ENCODE measurements around the gene HTR3B.
A peak's percentile ranks its signal among the peaks of the same experiment; 100 is the strongest.

HTR3B gene

DNA sequence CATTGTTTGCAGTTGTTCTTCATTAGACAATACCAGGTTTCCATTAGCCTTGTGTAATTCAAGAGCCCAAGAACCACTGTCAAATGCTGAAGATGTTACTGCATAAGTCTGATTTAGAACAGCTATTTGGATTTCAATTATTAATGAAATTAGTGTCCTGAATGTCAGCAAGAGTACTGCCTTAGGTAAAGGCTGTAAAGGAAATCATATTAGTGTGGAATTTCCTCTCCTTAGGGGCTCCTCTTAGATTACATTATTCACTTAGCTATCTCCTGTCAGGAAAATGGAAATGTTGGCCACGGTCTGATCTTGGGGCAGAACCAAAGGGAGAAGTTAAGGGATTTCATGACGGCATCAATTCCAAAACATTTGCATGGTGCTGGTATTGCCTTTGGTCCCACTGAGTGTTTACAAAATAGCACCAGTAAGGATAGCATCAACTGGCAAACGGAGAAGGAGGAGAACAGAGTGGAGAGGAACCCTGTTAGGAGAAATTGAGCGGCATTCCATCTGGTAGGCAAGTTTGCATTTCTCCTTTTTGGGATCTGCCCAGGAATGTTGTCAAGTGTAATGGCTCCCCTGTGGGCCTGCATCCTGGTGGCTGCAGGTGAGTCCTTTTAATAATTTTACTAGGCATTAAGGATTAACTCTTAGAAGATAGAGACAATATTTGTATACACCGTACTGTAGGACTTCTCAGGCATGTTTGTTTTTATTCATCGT is at the start of gene HTR3B:
Gene HTR3B (plus strand): TSS at position 418 of the 723 bp plus-strand sequence. CDS start 138 bp downstream, at position 556.
- H3K4me3 ChIP-seq (ENCODE audit: control insufficient read depth, low read depth, low read length) = no peak within 1 kb of the TSS
- TF ChIP-seq CTCF (conservative IDR thresholded peaks at IDR 0.05; ENCODE audit: control insufficient read depth, insufficient read depth, low read depth, low read length) = no peak
- DNase-seq (ENCODE audit: low read depth) = no peak

GRCh38 chr11:113855803-113856202 is 48.8 kb upstream of the HTR3B start:
- no peak for DNase-seq (ENCODE audit: low read depth)
- H3K4me3 ChIP-seq (ENCODE audit: control insufficient read depth, low read depth, low read length) = no peak overlapping the region
- TF ChIP-seq CTCF (conservative IDR thresholded peaks at IDR 0.05; ENCODE audit: control insufficient read depth, insufficient read depth, low read depth, low read length) = no peak

- no peak for TF ChIP-seq CTCF (conservative IDR thresholded peaks at IDR 0.05; ENCODE audit: control insufficient read depth, insufficient read depth, low read depth, low read length)
- no peak for DNase-seq (ENCODE audit: low read depth)
- no peak overlapping the region for H3K4me3 ChIP-seq (ENCODE audit: control insufficient read depth, low read depth, low read length)
These were observed 47.4 kb upstream of the HTR3B start for GRCh38 chr11:113856966-113857759.

DNA sequence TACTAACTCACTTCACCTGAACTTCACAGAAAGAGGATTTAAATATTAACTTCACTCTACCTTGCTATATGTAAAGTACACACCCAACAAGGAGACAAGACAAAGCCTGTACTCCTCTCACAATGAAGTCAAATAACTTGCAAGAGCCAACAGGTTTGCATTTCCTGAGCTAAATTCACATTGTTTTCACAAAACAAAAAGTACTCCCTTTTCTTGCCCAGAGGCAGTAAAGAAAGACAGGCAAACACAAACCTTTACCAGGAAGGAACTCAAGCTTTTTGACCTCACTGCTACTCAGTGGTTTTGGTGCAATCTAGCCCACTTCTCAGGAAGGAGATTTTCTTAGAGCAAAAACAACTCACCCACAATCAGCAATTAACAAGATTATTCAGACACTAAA is 44.9 kb upstream of the HTR3B start:
- H3K4me3 ChIP-seq (ENCODE audit: control insufficient read depth, low read depth, low read length) = no peak overlapping the region
- no peak for TF ChIP-seq CTCF (conservative IDR thresholded peaks at IDR 0.05; ENCODE audit: control insufficient read depth, insufficient read depth, low read depth, low read length)
- DNase-seq (ENCODE audit: low read depth) = no peak

GRCh38 chr11:113862435-113862834 is 42.2 kb upstream of the HTR3B start:
- DNase-seq (ENCODE audit: low read depth) = peak; percentile 34
- no peak overlapping the region for H3K4me3 ChIP-seq (ENCODE audit: control insufficient read depth, low read depth, low read length)
- no peak for TF ChIP-seq CTCF (conservative IDR thresholded peaks at IDR 0.05; ENCODE audit: control insufficient read depth, insufficient read depth, low read depth, low read length)

DNA sequence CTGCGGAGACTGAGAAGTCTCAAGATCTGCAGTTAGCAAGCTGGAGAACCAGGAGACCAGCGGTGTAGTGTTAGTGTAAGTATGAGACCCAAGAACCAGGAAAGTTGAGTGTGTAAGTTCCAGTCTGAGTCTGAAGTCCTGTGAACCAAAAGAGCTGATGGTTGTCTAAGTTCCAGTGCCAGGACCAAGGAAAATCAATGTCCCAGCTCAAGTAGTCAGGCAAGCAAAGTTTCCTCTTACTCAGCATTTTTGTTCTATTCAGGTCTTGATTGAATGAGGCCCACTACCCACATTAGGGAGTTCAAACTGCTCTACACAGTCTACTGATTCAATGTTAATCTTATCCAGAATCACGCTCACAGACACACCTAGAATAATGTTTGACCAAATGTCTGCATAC is 40.2 kb upstream of the HTR3B start:
- DNase-seq (ENCODE audit: low read depth) = no peak
- TF ChIP-seq CTCF (conservative IDR thresholded peaks at IDR 0.05; ENCODE audit: control insufficient read depth, insufficient read depth, low read depth, low read length) = no peak
- no peak overlapping the region for H3K4me3 ChIP-seq (ENCODE audit: control insufficient read depth, low read depth, low read length)
